ENCODE data around the gene MGAM2. TPM values are rescaled to one million over a fixed set of nuclear protein-coding genes. Genes with fewer than 3 reads are reported as not detected.

MGAM2 gene
- total RNA-seq, 1 donor from 2014 or later: 0.15 TPM

- H3K36me3 Mint-ChIP-seq (ENCODE audit: low read depth, unreplicated experiment): no peaks in the 10 kb centered on the region
- no peaks in the 10 kb centered on the region for H3K9me3 Mint-ChIP-seq (ENCODE audit: unreplicated experiment)
- no peak overlapping the region for H3K4me3 Mint-ChIP-seq (ENCODE audit: unreplicated experiment)
- no peak for TF ChIP-seq CTCF (IDR thresholded peaks at IDR 0.05; ENCODE audit: unreplicated experiment)
- no peak for DNase-seq (ENCODE audit: low spot score)
- H3K27me3 Mint-ChIP-seq (ENCODE audit: unreplicated experiment): no peaks in the 10 kb centered on the region
- no peaks in the 10 kb centered on the region for H3K4me1 Mint-ChIP-seq (ENCODE audit: unreplicated experiment)
- no peak overlapping the region for H3K27ac Mint-ChIP-seq (ENCODE audit: unreplicated experiment)
Observed at GRCh38 chr7:142250705-142251104, 139.2 kb downstream of the MGAM2 start.

- Mint-ChIP-seq H3K4me3 (ENCODE audit: unreplicated experiment) (no peak within 1 kb of the TSS), H3K27ac (ENCODE audit: unreplicated experiment) (no peak within 1 kb of the TSS), H3K36me3 (ENCODE audit: low read depth, unreplicated experiment) (no peaks in the 10 kb centered on the region), H3K27me3 (ENCODE audit: unreplicated experiment) (peaks cover 2% of the 10 kb centered on the region), H3K9me3 (ENCODE audit: unreplicated experiment) (no peaks in the 10 kb centered on the region), H3K4me1 (ENCODE audit: unreplicated experiment) (no peaks in the 10 kb centered on the region)
- TF ChIP-seq CTCF (IDR thresholded peaks at IDR 0.05; ENCODE audit: unreplicated experiment): no peak
- no peak for DNase-seq (ENCODE audit: low spot score)
Observed at GRCh38 chr7:142257958-142258357, 146.4 kb downstream of the MGAM2 start, which contains the start of gene PRSS58. Gene PRSS58 (minus strand): TSS chr7:142258058. CDS start chr7:142257707, 351 bp downstream.

DNA sequence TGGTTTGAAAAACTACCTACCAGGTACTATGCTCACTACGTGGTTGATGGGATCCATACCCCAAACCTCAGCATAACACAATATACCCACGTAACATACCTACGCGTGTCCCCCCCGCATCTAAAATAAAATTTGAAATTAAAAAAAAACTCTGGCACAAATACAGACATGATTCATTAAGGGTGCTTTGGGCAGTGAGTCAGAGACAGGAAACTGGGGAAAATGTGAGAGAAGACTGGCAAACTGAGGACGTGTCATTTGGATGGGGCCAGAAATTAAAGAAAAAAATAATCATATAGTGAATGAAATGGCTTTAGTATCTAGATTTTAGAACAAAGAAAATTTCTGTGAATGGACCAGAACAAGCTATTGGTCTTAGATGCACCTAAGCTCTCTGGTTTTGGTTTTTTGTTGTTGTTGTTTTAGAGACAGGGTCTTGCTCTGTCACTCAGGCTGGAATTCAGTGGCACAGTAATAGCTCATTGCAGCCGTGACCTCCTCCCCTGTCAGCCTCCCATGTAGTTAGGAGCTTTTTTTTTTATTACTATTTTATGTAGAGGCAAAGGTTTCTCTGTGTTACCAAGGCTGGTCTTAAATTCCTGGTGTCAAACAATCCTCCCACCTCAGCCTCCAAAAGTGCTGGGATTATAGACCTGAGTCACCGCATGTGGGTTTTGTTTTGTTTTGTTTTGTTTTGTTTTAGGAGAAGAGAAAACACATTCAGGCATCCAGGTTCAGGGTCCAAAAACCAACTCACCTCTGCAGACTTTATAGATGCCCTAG, 152.3 kb downstream of the MGAM2 start:
- no peaks in the 10 kb centered on the region for H3K4me1 Mint-ChIP-seq (ENCODE audit: unreplicated experiment)
- H3K27ac Mint-ChIP-seq (ENCODE audit: unreplicated experiment): no peak overlapping the region
- no peaks in the 10 kb centered on the region for H3K9me3 Mint-ChIP-seq (ENCODE audit: unreplicated experiment)
- H3K36me3 Mint-ChIP-seq (ENCODE audit: low read depth, unreplicated experiment): no peaks in the 10 kb centered on the region
- no peak overlapping the region for H3K4me3 Mint-ChIP-seq (ENCODE audit: unreplicated experiment)
- peaks cover 4% of the 10 kb centered on the region for H3K27me3 Mint-ChIP-seq (ENCODE audit: unreplicated experiment)
- TF ChIP-seq CTCF (IDR thresholded peaks at IDR 0.05; ENCODE audit: unreplicated experiment): no peak
- DNase-seq (ENCODE audit: low spot score): no peak

Other genes with a start within 250 kb of the MGAM2 start
- not detected for gene OR9A4, start 195.3 kb upstream of the MGAM2 start, total RNA-seq (ENCODE audit: unreplicated experiment)
- gene CLEC5A, start 164.7 kb upstream of the MGAM2 start, total RNA-seq (ENCODE audit: unreplicated experiment): not detected
- not detected for gene TAS2R38, start 137.9 kb upstream of the MGAM2 start, total RNA-seq (ENCODE audit: unreplicated experiment)
- gene MGAM, start 115.8 kb upstream of the MGAM2 start, total RNA-seq (ENCODE audit: unreplicated experiment): 2.3 TPM
- not detected for gene PRSS58, start 146.3 kb downstream of the MGAM2 start, total RNA-seq (ENCODE audit: unreplicated experiment)